Stimulated activated CD8-positive, alpha-beta memory T cell treated with anti-CD3 and anti-CD28 coated beads, Interleukin-12 subunit alpha, Interleukin-12 subunit beta, amount 100 ng/mL, for 4 hours (primary cell): ENCODE results near the gene CMPK1.
"Not testable (repeated sequence)": the region's sequence is repeated elsewhere in the genome, so short reads cannot be mapped to it uniquely, and the experiment has no call there.

Experiments used
- DNase-seq: peaks from one replicate; pipeline ENCODE4 v3.0.0-alpha.2; 2020; ENCODE audit warnings: low read depth

CMPK1 gene

DNA sequence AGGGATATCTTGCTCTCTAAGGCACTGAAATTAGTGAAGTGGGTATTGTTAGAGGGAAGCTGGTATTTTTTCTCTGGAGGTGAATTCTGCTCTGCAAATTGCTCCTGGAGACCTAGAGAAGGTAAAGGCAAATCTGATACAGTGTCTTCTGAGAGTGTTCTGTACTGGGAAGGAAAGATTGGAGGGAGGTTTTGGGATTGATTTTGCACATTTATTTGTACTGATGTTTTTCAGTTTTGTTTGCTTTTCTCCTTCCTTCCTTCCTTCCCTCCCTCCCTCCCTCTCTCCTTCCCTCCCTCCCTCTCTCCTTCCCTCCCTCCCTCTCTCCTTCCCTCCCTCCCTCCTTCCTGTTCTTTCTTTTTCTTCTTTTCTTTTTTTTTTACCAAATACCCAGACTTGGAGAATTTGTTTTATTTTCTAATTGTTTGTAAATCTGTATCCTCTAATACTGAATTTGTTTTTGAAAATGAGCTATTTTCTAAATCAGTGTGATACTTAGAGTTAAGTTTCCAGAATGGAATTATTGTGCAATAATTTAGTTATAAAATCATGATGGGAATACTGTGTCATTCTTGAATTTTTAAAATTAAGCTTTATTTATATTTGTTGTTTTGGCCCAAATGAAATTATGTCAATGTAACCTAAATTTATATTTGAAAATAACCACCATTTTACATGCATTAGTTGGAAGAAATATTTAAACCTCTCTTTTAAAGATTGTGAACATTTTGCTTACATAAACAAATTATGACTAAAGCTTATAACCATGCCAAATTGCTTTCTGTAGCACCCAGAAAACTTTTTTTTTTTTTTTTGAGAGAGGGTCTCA lies 4.9 kb downstream of the CMPK1 start:
- DNase-seq: no peak

GRCh38 chr1:47340227-47340626 lies 6.6 kb downstream of the CMPK1 start:
- no peak for DNase-seq

DNA sequence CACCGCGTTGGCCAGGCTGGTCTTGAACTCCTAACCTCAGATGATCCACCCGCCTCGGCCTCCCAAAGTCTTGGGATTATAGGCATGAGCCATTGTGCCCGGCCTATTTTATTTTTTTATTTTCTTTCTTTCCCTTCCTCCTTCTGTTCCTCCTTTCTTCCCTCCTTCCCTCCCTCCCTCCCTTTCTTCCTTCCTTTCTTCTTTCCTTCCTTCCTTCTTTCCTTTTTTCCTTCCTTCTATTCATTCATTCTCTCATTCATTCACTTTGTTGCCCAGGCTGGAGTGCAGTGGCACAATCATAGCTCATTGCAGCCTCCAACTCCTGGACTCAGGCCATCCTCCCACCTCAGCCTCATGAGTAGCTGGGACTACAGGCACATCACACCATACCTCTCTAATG lies 13.4 kb downstream of the CMPK1 start:
- DNase-seq: not testable (repeated sequence)

DNA sequence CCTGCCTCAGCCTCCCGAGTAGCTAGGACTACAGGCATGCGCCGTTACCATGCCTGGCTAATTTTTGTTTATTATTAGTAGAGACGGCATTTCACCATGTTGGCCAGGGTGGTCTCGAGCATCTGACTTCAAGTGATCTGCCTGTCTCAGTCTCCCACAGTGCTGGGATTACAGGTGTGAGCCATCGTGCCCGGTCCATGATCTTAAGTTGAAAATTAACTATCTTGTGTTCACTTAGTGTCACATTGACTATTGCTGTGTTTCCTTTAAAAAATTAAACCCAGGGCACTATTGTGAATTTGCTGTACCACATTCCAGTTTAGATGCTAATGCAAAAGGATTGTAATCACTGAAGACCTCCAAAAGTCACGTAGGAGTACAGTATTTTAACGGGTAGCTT lies 14.1 kb downstream of the CMPK1 start:
- no peak for DNase-seq

GRCh38 chr1:47348246-47348645 lies 14.7 kb downstream of the CMPK1 start:
- DNase-seq: no peak

GRCh38 chr1:47351305-47351704 lies 17.7 kb downstream of the CMPK1 start:
- no peak for DNase-seq

- DNase-seq: no peak
Measured at GRCh38 chr1:47361380-47361779, 27.8 kb downstream of the CMPK1 start.

- no peak for DNase-seq
Measured at GRCh38 chr1:47362828-47363227, 29.2 kb downstream of the CMPK1 start.

DNA sequence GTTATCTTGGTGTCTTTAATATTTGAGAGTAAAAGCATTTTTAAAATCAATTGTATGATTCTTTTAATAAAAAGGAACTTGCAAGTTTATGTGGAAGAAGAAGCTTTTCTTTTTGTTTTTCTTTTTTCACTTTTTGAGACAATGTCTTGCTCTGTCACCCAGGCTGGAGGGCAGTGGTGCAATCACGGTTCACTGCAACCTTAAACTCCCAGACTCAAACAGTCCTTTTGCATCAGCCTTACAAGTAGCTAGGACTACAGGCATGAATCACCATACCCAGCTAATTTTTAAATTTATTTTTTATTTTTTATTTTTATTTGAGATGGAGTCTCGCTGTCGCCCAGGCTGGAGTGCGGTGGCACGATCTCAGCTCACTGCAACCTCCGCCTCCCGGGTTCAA lies 34.1 kb downstream of the CMPK1 start:
- DNase-seq: no peak

DNA sequence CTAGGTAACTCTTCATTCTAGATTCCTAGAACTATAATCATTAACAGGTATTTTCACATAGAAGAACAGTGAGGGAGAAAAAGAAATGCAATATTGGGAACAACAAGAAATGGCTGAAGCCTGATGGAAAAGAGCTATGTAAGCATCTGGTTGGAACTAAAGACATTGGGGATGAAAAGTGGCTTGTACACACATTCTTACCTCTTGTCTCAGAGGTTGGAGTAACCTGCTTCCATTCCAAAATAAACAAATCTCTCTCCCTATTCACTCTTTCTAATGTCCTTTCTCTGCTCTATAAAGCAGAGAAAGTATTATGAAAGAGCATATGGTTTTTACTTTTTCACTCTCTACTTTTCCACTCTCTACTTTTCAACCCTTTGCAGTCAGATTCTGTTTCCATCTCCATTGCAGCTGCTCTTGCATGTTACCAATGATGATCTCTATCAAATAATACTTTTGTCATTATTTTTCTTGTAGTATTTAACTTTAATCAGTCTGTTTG lies 37.5 kb downstream of the CMPK1 start:
- no peak for DNase-seq

DNA sequence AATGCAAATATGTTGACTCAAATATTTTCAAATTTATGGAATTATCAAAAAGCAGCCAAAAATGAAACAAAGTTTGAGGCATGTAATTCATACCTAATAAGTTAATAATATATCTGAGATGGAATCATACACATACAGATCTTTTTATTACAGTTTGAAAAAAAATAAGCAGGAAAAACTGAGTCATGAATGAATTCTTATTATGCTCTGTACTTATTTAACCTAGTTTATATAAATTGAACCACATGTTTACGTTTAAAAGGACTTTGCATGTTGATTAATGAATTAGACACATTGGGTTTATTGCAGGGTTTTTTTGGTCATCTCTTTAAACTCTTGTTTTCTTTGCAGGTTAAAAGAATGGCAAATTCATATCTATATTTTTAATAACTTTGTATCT lies 40.9 kb downstream of the CMPK1 start:
- DNase-seq: no peak

- no peak for DNase-seq
Measured at GRCh38 chr1:47378147-47378546, 44.6 kb downstream of the CMPK1 start.

DNA sequence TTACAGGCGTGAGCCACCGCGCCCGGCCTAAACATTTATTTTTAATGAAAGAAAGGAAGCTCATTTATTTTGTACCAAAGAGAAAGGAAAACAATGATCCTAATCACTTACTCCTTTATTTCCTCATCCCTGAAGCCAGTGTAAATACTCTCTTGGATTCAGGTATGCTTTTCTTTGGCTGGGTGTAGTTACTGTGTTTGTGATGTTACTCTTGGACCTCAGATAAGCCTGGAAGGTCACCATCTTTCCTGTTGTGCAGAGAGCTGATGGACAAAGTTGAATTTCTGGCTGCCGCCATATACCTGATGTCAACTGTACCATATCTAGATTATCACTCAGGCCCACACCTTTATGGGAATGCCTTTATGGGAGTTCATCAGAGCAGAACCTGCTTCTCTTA lies 47.1 kb downstream of the CMPK1 start:
- no peak for DNase-seq

- no peak for DNase-seq
Measured at GRCh38 chr1:47382399-47382983, 48.9 kb downstream of the CMPK1 start.

- DNase-seq: no peak
Measured at GRCh38 chr1:47384083-47384482, 50.5 kb downstream of the CMPK1 start.

GRCh38 chr1:47385020-47385419 lies 51.4 kb downstream of the CMPK1 start:
- DNase-seq: no peak

DNA sequence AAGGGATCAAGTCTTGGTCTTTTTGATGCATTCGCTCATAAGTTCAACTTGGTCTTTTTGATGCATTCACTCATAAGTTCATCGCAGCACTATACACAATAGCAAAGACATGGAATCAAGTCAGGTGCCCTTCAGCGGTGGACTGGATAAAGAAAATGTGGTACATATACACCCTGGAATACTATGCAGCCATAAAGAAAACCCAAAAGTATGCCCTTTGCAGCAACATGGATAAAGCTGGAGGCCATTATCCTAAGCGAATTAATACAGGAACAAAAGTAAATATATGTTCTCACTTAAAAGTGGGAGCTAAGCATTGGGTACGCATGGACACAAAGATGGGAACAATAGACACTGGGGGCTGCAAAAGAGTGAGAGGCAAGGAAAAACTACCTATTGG lies 52.7 kb downstream of the CMPK1 start:
- DNase-seq: no peak

GRCh38 chr1:47388030-47388890 lies 54.7 kb downstream of the CMPK1 start:
- DNase-seq: no peak

DNA sequence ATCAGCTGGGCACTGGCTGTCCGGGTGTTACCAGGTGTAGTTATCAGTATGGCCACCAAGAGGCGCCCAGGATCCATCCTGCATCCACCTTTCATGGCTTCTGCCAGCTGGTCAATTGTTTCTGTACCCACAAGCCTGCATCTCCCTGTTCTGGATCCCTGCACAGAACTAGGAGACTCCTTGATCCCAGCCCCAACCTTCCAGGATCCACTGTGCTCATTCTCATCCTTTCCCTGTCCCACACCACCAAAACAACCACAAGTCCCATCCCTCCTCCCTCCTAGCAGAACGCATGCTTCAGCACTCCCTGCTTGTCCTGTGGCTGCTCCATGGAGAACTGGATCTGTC lies 55.3 kb downstream of the CMPK1 start:
- no peak for DNase-seq

GRCh38 chr1:47389731-47390130 lies 56.1 kb downstream of the CMPK1 start:
- DNase-seq: no peak

- no peak for DNase-seq
Measured at GRCh38 chr1:47390843-47391242, 57.3 kb downstream of the CMPK1 start.

DNA sequence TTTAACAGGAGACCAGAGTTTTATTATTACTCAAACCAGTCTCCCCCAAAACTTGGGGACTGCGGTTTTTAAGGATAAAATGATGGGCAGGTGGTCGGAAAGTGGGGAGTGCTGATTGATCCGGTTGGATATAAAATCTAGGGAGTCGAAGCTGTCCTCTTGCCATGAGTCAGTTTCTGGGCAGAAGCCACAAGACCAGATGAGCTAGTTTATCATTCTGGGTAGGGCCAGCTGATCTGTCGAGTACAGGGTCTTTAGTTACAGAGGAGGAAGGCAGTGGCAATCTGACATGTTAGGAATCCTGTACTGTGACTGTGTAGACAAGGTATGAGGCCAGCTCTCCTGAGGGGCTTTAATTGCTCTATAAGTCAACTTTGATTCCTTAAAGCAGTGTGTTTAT lies 59.6 kb downstream of the CMPK1 start:
- DNase-seq: no peak

DNA sequence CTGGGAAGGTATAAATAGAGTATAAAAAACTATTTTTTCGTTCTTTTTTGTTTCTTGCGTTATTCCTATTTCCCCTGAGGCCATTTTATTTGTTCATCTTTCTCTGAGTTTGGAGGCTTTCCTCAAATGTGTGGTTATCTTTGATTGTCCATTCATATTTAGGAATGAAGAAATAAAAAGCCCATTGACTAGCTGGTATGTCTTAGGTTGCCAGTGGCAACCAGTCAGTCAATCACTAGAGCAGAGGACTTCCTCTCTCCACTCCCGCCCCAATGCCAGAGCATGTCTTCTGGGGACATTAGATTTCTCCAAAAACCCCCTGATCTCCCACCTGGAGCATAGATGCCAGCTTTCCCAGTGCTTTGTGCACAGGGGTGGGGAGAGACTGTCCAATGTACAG lies 61.8 kb downstream of the CMPK1 start:
- no peak for DNase-seq
